Measurements from ENCODE around the gene KCNJ6.

KCNJ6 gene

DNA sequence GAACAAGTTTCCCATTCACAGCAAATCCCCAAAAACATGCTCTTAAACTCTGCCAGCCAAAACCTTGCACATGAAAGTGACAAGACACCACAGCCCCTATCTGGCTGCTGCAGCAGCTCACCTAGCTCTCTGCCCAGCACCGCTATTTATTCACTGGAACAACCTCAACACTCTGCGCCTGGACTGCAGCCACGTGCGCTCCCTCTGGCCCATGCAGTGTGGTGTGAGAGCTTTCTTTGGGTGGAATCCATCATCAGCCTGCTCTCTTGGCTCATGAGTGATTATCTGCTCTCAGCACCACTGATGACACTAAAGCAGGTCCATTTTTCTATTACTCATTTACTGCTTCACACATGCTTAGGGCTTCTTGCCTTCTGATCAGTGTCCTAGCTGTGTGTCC is 11.4 kb downstream of the KCNJ6 start:
- DNase-seq: no peak

DNA sequence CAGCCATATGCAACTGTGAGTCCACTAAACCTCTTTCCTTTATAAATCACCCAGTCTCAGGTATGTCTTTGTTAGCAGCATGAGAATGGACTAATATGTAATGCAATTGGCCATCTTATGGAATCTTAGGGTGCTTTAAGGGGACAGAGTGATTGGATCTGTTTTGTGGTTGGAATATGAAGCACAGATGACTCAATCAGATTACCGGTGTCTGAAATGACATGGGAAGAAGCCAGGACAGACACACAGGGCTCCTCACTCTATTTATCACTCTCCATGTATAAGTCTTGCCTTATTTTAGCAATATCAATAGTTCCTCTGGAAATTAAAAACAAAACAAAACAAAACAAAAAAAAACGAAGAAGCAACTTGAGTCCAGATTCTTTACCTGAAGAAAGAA is 12.9 kb downstream of the KCNJ6 start:
- DNase-seq: no peak

DNA sequence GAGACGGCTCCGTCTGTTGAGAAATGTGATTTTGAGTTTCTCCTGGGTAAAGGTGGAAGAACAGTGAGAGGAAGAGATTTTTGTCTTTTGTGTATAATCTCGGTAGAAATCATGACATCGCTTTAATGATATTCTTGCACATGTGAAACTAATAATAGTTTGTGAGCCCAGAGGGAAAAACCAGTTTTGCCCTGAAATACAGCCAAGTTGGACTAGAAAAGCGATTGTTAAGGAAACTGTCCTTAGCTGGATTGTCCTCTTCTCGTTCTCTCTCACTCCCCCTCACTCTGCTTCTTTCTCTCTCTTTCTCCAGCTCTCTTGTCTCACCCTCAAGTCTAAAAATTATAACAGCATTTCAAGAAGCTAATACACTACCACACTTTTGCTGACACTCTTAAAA is 17.1 kb downstream of the KCNJ6 start:
- no peak for DNase-seq

DNA sequence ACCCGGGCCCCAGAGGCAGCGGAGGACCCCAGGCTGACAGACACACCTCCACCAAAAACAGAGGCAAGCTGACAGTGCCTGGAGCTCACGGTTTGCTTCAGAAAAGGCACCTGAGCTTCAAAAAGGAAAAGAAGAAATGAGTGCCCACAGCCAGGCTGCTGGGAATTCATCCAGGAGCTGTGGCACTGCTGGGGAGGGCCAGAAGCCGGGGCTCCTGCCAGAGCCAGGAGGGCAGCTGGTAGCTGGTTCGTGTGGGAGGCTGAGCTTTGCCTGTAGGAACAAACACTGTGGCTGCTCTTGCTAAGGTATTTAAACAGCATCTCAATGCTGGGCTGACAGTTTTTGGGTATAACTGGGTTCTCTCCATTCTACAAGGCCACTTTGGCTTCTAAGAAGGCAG is 19.5 kb downstream of the KCNJ6 start:
- no peak for DNase-seq

DNA sequence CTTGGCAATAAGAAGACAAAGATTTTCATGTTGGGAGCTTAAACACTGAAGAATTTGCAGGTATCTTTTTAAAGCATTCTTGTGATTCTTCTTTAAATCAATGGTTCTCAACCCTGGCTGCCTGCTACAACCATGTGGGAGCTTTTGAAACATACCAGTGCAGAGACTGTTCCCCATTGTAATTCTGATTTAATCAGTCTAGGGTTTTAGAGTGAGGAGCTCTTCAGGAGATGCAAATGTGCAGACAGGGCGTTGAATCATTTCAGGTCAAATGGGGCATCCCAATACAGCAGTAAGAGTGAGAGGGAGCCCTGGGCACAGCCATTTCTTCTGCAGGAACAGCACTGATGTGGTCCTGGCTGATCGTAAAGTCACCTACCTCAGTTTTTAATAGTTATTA is 24.3 kb downstream of the KCNJ6 start:
- no peak for DNase-seq

DNA sequence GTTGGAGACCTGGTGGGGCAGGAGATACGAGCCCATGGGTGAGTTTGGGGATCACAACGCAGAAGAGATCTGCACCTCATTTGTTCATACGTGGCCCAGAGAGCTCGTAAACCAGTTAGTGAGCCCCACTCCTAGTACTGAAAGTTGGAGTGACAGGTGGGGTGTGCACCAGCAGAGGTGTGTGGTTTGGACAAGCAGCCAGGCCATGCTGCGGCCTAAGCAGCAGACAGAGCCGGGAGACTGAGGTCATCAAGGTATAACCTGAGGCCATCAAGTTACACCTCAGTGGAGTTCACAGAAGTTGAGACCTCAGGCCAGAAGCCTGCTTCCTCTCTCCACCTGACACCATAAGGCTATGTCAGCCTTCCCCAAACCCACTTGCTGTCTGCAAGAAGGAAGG is 27.6 kb downstream of the KCNJ6 start:
- DNase-seq: no peak

DNA sequence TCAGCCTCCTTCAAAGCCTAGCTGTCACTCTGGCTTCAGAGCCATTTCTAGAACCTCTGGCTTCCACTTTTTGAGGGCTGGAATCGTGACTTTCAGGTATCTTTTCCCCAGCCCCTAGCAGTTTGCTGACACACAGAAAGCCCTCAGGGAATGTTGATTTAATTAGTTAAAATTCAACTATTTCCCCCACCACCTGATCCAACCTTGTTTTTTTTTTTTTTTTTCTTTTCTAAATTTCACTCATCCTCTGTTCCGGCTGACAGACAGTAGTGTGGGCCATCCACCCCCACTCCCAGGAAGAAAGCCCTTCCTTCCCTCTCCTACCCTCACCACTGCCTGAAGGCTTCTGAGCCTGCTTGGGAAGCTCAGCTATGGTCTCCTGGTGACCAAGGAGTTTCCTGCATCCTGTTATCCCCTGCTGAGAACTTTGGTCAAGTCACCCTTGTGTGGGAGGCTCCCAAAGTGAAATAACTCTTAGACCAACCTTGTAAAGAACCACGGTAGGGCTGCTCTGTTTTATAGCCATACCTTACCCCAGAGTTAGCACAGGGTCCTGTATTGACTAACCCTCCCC is 29.4 kb downstream of the KCNJ6 start:
- DNase-seq: no peak

DNA sequence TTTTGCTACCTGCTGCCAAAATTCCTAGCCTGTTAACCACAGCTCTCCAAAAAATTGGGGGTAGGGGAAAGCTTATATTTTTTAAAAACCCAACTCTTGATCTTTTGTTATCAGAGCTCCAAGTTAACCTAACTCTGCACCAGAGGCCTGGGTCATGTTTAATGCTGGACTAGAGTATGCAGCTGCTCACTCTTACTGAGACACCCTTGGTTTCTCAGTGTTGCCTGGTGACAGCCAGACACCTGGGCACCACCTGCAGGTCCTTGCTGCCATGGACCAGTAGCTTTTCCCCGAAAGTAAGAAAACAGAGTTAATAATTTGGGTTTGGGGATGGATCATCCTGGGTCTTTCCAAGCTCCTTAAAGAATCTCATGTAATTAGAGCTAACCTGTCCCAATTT is 30.1 kb downstream of the KCNJ6 start:
- no peak for DNase-seq

DNA sequence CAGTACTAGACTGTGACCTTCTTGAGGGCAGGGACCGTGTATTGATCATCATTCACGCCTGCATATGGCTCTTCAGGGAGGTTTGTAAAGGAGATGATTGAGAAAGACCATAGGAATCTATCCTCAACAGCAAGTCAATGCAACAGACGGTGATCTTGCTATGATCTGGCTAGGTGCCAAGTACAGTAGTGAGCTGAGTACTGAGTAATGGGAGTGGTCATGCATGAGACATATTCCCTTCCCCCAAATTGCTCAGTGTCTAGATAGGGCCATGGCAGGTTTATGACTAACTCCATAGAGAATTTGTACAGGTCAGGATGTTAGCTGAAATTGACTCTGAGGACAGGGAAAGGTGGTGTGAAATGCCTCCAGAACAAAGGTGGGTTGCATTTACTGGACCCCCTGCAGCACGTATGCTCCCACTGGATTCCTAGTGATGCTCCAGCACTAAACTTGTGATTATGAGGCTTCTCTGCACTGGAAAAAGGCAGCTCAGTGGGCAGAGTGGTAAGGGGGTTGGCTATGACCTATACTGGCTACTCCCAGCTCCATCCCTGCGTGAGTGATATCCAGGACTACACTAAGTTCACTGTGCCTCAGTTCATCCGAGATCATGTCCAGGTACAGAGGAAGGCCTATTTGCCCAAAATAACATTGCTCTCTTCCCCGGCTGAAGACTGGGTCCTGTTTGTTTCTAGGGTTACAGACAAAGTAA is 37.2 kb downstream of the KCNJ6 start:
- no peak for DNase-seq

DNA sequence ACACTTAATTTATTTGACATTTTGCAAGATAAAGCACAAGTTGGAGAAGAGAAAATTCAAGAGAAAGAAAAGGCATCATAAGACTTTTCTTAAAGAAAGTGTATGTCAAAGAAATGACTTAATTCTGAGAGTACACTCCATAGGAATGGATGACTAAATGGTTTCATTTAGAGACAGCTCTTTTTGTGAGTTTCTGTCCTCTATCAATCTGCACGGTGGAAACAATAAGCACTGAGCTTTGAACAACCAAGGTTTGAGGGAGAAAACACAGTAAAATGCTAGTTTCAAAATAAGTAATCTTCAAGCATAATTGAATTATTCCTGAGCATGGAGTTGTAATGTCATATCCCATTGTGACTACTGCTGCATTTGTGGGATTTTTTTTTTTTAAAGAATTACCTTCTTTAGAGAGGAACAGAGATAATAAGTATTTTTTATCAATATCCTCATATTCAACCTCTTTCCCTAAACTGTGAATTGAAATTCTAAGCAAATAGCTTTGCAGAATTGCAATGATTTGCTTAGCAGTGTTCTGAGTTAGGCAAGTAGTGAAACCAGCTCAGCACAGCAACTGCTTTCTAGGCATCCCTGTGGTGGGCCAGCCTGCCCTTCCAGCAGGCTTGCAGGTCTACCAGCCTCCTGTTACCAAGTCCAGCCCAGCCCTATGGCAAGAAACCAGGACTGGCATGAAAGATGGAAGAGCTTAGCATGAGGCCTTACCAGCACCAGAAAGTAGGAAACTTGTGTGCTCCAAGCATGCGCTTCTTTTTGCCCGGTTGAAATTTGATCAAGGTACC is 38.2 kb downstream of the KCNJ6 start:
- no peak for DNase-seq

DNA sequence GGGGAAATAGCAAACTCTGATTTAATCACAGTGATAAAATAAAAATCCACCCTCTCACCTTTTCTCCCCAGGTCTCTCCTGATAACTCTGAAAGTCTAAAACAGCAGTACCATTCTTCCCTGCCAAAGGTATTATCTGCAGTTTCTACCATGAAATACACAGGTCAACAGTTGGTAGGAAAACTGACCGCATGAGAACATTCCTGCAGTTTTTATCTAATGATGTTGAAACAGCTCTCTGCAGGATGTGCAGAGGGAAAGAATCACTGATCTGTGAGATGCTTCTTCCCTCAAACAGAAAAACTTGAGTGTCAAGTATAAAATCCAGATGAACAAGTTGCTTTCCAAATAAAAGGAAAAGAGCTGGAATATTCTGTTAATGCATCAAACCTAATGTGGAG is 39.1 kb downstream of the KCNJ6 start:
- no peak for DNase-seq

DNA sequence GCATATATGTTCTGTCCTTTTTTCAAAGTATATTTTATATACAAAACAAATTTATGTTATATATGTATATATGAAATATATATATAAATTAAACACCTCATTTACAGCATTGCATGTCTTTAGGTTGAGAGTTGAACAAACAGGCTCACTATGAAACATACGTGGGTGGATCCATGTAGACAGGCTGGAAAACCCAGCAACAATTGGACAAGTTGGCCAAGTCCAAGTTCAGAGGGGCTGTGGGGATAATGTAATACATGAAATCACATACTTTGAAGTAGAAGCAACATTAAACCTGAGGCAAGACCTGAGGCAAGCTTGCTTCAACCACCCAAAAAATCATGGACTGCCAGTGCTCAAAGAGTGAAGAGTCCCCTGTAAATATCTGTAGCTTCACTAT is 39.7 kb downstream of the KCNJ6 start:
- no peak for DNase-seq

DNA sequence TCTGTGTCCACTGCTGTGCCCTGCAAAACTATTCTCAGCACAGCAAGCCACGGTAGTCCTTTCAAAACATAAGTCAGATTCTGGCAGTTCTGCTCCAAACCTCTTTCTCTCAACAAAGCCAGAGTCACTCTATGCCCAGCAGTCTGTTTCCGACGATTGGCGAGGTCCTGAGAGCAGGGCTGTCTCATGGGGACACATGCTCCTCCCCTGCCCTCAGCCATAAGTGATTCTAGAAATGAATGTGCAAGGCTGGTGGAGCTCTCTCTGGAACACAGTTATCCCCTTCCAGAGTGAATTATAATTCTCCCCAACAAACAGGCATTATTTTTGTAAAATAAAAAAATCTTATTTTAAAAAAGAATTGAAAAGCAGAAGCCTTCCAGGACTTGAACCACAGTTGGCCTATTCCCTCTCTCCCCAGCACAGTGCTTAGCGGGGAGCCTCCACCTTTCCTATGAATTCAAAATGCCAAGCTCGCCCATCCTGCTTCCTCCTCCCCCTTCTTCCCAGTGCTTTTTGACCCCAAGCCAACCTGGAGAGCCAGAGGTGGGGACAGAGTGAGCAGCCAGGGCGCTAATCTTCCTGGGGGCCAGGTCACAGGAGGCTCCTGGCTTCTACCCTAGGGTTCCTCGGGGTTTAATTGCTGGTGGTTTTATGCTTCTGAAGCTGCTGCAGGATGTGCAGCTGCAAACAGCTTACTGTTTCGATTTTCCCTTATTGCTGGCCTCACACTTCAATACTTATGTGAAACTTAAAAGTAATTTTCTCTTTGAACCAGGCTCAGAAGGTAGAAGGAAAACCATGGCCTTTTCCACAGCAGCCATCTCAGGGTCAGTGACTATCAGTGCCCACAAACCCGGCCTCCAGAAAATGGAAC is 41.1 kb downstream of the KCNJ6 start:
- no peak for DNase-seq

DNA sequence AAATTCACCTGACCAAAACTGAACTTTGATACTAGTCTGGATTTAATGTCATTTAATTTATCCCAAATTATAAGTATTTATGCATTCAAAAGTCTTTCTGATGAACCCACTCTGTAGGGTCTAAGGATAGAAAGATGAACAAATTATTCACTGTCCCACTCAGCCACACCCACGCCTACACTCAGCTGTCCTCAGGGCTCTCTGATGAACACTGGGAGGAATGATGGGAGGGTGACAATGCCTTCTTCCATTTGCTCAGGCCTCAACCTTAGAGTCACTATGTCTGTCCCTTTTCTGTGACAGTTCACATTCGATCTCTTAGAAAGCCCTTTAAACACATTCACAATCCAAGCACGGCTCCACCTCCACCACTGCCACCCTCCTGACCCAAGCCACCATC is 41.8 kb downstream of the KCNJ6 start:
- no peak for DNase-seq

DNA sequence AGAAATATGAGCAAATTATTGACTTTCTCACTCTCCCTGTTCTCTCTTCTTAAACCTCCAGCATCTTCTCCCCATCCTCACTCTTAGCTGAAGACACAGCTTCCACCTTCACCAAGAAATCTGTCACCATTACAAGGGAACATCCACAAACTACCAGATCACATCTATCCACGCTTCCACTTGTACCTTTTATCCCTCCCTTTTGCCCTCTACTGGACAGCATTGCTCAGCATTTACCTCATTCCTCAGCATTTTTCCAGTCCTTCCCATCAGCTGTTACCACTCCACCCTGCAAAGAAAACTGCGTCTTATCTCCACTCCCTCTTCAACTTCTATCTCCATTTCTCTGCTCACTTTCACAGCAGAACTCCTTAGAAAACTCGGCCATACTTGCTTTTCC is 42.6 kb downstream of the KCNJ6 start:
- DNase-seq: no peak

DNA sequence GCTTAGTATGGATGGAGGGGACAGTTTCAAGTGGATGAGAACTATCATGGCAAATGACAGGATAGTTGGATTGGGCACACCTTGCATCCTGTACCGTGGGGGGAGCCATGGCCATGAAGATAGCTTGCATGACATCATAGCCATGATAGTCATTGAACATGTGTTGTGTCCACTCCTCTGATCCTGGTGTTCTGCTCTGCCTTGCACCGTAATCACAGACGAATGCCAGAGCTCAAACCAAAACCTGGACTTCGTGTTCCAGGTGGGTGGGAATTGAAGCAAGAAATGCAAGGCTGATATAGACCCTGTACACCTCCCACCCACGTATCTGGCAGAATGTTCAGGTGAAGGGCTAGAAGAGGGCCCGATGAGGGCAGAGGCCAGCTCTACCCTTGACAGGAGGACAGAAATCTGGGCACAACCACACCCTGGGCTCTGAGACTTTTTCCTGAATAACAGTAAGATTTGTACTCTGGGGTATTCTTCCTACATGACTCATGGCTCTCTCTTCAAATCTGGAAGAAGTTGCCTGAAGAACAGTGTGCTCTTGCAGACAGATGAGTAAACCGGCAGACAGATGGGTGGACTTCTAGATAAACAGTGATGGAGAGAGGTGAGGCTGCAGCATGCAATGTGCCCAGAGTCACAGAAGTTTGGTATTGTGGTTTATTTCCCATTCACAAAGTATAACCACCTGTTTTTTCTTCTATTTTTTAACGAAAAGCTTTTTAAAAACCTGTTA is 45.0 kb downstream of the KCNJ6 start:
- no peak for DNase-seq

DNA sequence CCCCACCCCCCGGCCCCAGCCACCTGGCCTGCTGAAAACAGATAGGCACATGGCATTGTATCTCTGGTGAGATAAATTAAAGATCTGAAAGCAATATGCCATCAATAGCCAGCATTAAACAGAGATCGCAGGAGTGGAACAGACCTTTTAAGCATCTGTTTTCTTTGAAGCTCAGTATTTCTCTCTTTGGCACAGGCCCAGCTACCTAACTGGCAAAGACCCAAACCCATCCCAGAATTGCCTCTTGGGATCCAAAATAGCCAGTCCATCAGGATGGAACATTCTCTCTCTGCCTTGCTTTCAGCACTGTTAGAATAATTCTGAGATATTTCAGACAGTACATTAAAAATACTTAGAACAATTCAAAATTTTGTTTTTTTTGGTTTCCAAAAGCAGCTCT is 46.0 kb downstream of the KCNJ6 start:
- no peak for DNase-seq

DNA sequence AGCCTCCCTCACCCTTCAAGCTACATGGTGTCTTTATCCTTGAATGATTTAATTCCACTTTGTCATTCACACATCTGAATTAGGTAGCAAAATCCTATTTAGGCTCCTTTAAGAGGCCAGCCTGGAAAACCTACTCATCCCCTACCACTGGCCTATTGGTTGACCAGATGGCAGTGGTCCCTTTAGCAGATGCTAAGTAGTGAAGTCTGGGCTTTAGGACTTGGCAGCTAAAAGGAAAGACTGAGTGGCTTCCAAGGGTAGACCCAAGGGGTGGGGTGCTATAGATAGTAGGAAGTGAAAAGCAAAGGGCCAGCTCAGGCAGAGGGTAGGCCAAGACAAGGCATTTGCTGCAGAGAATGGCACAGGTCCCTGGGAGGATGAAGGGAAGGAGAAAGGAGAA is 46.6 kb downstream of the KCNJ6 start:
- DNase-seq: no peak

DNA sequence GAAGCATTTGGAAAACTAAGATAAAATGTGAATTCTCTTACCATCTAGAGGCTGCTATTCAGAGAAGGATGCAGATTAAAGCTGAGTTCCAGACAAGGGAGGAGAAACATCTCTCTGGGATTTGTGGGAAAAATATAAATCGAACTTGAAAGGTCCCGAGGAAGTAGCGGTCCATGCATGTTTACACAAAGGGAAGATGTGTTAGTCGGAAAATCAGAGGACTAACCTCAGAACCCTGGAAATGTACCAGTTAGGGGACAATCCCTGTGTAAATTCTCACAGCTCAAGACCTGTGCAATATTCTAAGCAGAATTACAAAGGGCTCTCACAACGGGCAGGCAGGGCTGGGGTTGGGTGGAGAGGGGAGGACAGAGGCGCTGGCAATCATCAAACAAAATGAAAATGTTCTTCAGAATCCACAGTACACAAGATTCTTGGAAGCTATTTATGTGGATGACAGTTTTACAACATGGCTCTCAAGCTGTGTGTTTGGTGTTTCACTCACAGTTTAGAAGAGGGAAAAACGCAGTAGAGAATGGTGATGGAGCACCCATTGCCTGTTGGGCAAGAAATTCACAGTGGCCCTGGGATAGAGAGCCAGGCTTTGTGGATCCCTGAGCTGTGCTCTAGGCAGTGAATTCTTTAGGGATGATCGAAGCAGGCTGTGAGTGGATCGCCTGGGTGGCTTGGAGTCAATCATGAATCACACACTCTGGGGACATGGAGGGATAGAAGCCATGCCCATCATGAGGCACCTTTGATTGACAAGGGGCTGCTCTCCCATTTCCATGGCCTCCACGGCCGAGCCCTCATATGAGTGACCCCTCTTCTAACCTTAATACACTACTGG is 47.6 kb downstream of the KCNJ6 start:
- no peak for DNase-seq

DNA sequence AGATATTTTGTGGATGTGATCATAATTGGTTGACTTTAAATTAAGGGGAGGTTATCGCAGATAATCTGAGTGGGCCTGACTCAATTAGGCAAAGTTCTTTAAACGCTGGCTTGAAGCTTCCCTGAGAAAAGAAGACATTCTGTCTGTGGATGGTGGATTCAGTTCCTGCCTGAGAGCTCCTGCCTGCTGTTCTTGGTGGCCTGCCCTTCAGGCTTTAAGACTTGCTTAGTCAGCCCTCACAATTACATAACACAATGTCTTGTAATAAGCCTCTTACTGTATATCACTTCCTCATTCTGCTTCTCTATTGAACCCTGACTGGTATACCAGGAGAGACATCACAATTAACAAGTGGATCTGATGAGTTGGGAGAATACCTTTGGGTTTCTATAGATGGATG is 50.2 kb downstream of the KCNJ6 start:
- no peak for DNase-seq

DNA sequence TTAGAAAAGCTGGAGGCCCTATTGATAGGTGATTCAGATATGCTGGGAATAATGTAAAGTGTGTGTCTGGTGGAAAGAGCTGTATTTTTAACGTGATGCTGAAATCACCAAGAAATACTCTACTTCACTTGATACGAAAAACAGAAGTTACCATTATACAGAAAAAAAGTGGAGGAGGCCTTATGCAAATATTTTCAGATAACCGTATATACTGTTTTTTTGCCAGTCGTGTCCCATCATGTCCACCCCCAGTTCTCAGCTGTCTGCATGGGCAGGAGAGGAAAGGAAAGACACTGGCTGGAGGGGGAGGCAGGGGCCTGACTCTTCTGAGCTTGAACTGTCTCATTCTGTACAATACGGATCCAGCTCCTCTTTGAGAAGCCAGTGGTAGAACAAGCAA is 51.1 kb downstream of the KCNJ6 start:
- DNase-seq: no peak

DNA sequence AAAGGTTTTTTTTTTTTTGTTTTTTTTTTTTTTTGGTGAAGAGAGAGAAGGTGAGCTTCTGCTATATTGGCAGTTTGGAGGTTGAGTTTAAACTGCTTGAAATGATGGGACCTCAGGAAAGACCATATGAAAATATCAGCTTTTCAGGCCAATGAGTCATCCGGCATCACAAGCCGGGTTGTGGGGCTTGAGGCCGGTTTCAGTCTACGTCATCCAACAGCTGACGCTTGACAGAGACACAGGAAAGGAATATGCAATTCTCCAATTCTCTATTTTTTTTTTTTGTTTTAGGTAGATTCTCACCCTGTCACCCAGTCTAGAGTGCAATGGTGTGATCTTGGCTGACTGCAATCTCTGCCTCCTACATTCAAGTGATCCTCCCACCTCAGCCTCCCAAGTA is 52.4 kb downstream of the KCNJ6 start:
- no peak for DNase-seq

All from SW 1271 (cell line).